ENCODE results near the gene NEMP1.

GRCh38 chr12:57029457-57029856 is 49.1 kb downstream of the NEMP1 start:
- TF ChIP-seq CTCF (IDR thresholded peaks at IDR 0.05; ENCODE audit: low read depth, low read length, missing input control): no peak
- no peak for TF ChIP-seq JUND (IDR thresholded peaks at IDR 0.05)
- TF ChIP-seq TAF1 (conservative IDR thresholded peaks at IDR 0.05): no peak
- no peak for TF ChIP-seq MAX (IDR thresholded peaks at IDR 0.05)
- TF ChIP-seq RAD21 (IDR thresholded peaks at IDR 0.05): no peak
- TF ChIP-seq REST (IDR thresholded peaks at IDR 0.05): no peak
- TF ChIP-seq YY1 (IDR thresholded peaks at IDR 0.05): no peak
- no peak for TF ChIP-seq ATF3 (IDR thresholded peaks at IDR 0.05)
- TF ChIP-seq ZBTB33 (IDR thresholded peaks at IDR 0.05): no peak

Measured in liver (tissue), 3 donors.